ENCODE data around the gene SETD9.

- TF ChIP-seq EZH2phosphoT487 (IDR thresholded peaks at IDR 0.05; ENCODE audit: borderline replicate concordance, low read length): no peak
- no peak for TF ChIP-seq CTCF (conservative IDR thresholded peaks at IDR 0.05; ENCODE audit: low read depth, low read length)
These were observed 52.9 kb downstream of the SETD9 start for GRCh38 chr5:56962286-56962685.
